ENCODE data around the gene POLR2E. TPM values are rescaled to one million over a fixed set of nuclear protein-coding genes. Genes with fewer than 3 reads are reported as not detected.

Gene POLR2E
- total and polyA plus RNA-seq, 9 of the 15 experiments (the other 6 are each of a cell fraction or from before 2014, with no cell fraction given) = 3.4 to 413 (median 244) TPM

DNA sequence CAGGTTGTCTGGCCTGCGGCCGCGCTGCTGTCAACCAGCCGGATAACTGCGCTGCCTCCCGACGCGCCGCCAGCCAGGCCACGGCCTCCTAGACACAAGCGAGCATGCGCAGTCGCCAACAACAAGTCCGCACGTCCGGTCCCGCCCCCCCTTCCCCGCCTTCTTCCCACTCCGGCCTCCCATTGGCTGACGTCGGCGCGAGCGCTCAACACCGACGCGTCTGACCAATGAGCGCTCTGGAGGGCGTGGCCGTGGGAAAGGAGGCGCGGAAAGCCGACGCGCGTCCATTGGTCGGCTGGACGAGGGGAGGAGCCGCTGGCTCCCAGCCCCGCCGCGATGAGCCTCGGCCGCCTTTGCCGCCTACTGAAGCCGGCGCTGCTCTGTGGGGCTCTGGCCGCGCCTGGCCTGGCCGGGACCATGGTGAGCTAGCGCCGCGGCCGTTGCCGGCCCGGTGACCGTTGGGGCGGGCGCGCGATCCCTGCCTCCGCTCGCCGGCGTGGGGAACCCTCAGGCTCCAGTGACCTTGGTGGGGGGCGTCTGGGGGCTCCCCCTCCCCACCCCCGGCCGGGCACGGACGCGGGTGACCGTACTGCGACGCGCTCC lies 8.6 kb upstream of the POLR2E start, which contains the start of gene GPX4 (continued):
- TF ChIP-seq, protein P1, sequence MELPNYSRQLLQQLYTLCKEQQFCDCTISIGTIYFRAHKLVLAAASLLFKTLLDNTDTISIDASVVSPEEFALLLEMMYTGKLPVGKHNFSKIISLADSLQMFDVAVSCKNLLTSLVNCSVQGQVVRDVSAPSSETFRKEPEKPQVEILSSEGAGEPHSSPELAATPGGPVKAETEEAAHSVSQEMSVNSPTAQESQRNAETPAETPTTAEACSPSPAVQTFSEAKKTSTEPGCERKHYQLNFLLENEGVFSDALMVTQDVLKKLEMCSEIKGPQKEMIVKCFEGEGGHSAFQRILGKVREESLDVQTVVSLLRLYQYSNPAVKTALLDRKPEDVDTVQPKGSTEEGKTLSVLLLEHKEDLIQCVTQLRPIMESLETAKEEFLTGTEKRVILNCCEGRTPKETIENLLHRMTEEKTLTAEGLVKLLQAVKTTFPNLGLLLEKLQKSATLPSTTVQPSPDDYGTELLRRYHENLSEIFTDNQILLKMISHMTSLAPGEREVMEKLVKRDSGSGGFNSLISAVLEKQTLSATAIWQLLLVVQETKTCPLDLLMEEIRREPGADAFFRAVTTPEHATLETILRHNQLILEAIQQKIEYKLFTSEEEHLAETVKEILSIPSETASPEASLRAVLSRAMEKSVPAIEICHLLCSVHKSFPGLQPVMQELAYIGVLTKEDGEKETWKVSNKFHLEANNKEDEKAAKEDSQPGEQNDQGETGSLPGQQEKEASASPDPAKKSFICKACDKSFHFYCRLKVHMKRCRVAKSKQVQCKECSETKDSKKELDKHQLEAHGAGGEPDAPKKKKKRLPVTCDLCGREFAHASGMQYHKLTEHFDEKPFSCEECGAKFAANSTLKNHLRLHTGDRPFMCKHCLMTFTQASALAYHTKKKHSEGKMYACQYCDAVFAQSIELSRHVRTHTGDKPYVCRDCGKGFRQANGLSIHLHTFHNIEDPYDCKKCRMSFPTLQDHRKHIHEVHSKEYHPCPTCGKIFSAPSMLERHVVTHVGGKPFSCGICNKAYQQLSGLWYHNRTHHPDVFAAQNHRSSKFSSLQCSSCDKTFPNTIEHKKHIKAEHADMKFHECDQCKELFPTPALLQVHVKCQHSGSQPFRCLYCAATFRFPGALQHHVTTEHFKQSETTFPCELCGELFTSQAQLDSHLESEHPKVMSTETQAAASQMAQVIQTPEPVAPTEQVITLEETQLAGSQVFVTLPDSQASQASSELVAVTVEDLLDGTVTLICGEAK (IDR thresholded peaks at IDR 0.05) = 0 out of 2 replicates have a peak, but pooled peaks have one; percentile 7
- TF ChIP-seq, protein P1 (CRISPR knock-in tag; IDR thresholded peaks at IDR 0.05) = no peak
- peak; percentile 80 for TF ChIP-seq CXXC5 (CRISPR knock-in tag; IDR thresholded peaks at IDR 0.05)

All from K562 (cell line).